HCT116 (cell line): ENCODE data around the gene SUMO1. TPM values are rescaled to one million over a fixed set of nuclear protein-coding genes. Genes with fewer than 3 reads are reported as not detected.

Experiments used
- ATAC-seq: fragments of 200-7000 bp; cut with Tn5 transposase; 2 replicates; pipeline ENCODE4 v1.9.1; 2020; ENCODE audit warnings: mild to moderate bottlenecking, moderate library complexity
- BruUV-seq: library from RNA; stranded (reverse); fragments of 400-500 nt; replicated peaks from 2 replicates; lab custom pipeline; 2021; lab: Mats Ljungman, UMichigan
- CTCF ChIA-PET: fragments of 300-600 bp; sonication (Branson Sonifier 250); formaldehyde crosslinking; loops from one replicate; lab custom pipeline; 2021; ENCODE audit warnings: antibody characterized with exemption; lab: Charles Lee
- POLR2A ChIA-PET: fragments of 300-600, 350-600 bp; sonication (Branson Sonifier 250); formaldehyde crosslinking; loops from one replicate; lab custom pipeline; 2021; ENCODE audit warnings: antibody characterized with exemption; lab: Charles Lee
- RAD21 ChIA-PET, 2 experiments: fragments of 300-600 bp; sonication (Branson Sonifier 250); formaldehyde crosslinking; loops; one replicate each; lab custom pipeline; 2023; ENCODE audit warnings: low total read pairs in 2 of 2; ENCODE audit not compliant: uncharacterized antibody in 2 of 2, unreplicated experiment in 2 of 2, low non-redundant PET in 1 of 2; lab: Charles Lee
- DNase-seq: peaks from one replicate; pipeline ENCODE4 v3.0.0-alpha.2; 2010; ENCODE audit warnings: low read depth, low spot score
- H2AFZ ChIP-seq: fragments of 200-600 bp; shearing (Covaris generic), sonication (generic); 2 replicates; pipeline ENCODE4 v1.6.1; 2017; ENCODE audit warnings: low read depth, mixed run types, mixed read lengths, antibody characterized with exemption, low read length; ENCODE audit not compliant: poor library complexity, severe bottlenecking
- H3K27ac ChIP-seq: 2 replicates; pipeline ENCODE4 v1.5.1; 2012; ENCODE audit warnings: low read depth, low read length
- H3K27me3 ChIP-seq: fragments of 200-600 bp; sonication (generic); 2 replicates; pipeline ENCODE4 v1.6.1; 2016; ENCODE audit warnings: mixed run types, low read length, mixed read lengths; ENCODE audit not compliant: insufficient read depth
- H3K36me3 ChIP-seq, 2 experiments: fragments of 200-500 bp in 1 of 2; fragments of 200-600 bp in 1 of 2; sonication (Bioruptor generic) in 1 of 2; sonication (generic) in 1 of 2; 2 replicates each; pipeline versions ENCODE4 v1.5.1 to v1.6.1; 2014 to 2016; ENCODE audit warnings: low read length in 2 of 2, inconsistent platforms in 1 of 2, mixed read lengths in 1 of 2, mixed run types in 1 of 2; ENCODE audit not compliant: insufficient read depth in 2 of 2, control insufficient read depth in 1 of 2
- H3K4me1 ChIP-seq, 2 experiments: fragments of 200-600 bp in 1 of 2; sonication (generic) in 1 of 2; 2 replicates each; pipeline versions ENCODE4 v1.5.1 to v1.6.1; 2012 to 2017; ENCODE audit warnings: low read length in 2 of 2, inconsistent platforms in 1 of 2, mild to moderate bottlenecking in 1 of 2, mixed read lengths in 1 of 2, mixed run types in 1 of 2, moderate library complexity in 1 of 2; ENCODE audit not compliant: insufficient read depth in 2 of 2, control insufficient read depth in 1 of 2
- H3K4me2 ChIP-seq: fragments of 200-600 bp; sonication (generic); 2 replicates; pipeline ENCODE4 v1.6.1; 2017; ENCODE audit warnings: mixed run types, low read length, mixed read lengths
- H3K4me3 ChIP-seq, 2 experiments: fragments of 200-600 bp in 1 of 2; sonication (generic) in 1 of 2; replicated peaks in 1 of 2; 2 replicates each; pipeline ENCODE4 v1.5.1; 2011 to 2016; ENCODE audit warnings: low read length in 2 of 2, control low read depth in 1 of 2, low read depth in 1 of 2, mild to moderate bottlenecking in 1 of 2, mixed read lengths in 1 of 2, mixed run types in 1 of 2
- H3K79me2 ChIP-seq: fragments of 200-600 bp; sonication (generic); 2 replicates; pipeline ENCODE4 v1.6.1; 2017; ENCODE audit warnings: mild to moderate bottlenecking, mixed run types, low read length, moderate library complexity, mixed read lengths; ENCODE audit not compliant: insufficient read depth
- H3K9ac ChIP-seq: fragments of 200-600 bp; sonication (generic); 2 replicates; pipeline ENCODE4 v1.6.1; 2016; ENCODE audit warnings: low read length, mixed read lengths
- H3K9me2 ChIP-seq: fragments of 200-600 bp; sonication (generic), shearing (Covaris generic); 2 replicates; pipeline ENCODE4 v1.6.1; 2017; ENCODE audit warnings: mixed run types, mild to moderate bottlenecking, moderate library complexity; ENCODE audit not compliant: insufficient read depth
- H3K9me3 ChIP-seq, 2 experiments: fragments of 200-500 bp in 1 of 2; fragments of 200-600 bp in 1 of 2; sonication (Bioruptor generic) in 1 of 2; sonication (generic) in 1 of 2; 2 replicates each; pipeline ENCODE4 v1.6.1; 2014 to 2017; ENCODE audit warnings: low read length in 2 of 2, mixed read lengths in 2 of 2, inconsistent platforms in 1 of 2, low read depth in 1 of 2, mild to moderate bottlenecking in 1 of 2, mixed run types in 1 of 2, moderate library complexity in 1 of 2; ENCODE audit not compliant: control insufficient read depth in 1 of 2, insufficient read depth in 1 of 2
- H4K20me1 ChIP-seq: fragments of 200-600 bp; sonication (generic), shearing (Covaris generic); 2 replicates; pipeline ENCODE4 v1.6.1; 2017; ENCODE audit warnings: mixed run types, mild to moderate bottlenecking, moderate library complexity; ENCODE audit not compliant: insufficient read depth
- CEBPB ChIP-seq: IDR thresholded peaks from 2 replicates; pipeline ENCODE4 v1.6.1; 2012; ENCODE audit warnings: low read depth
- POLR2AphosphoS5 ChIP-seq: IDR thresholded peaks from 2 replicates; pipeline ENCODE4 v1.6.1; 2011; ENCODE audit warnings: mild to moderate bottlenecking, low read depth, low read length, moderate library complexity
- SP1 ChIP-seq: IDR thresholded peaks from 2 replicates; pipeline ENCODE4 v1.6.1; 2012; ENCODE audit warnings: low read depth
- YY1 ChIP-seq: IDR thresholded peaks from 2 replicates; pipeline ENCODE4 v1.6.1; 2011; ENCODE audit warnings: low read length, low read depth, moderate library complexity, mild to moderate bottlenecking; ENCODE audit not compliant: insufficient replicate concordance; ENCODE audit errors: extremely low read depth
- ZFX ChIP-seq: fragments of 450-650 bp; IDR thresholded peaks from 2 replicates; pipeline ENCODE4 v1.6.1; 2017
- intact Hi-C: fragments of 100-400 bp; cut with micrococcal nuclease; formaldehyde crosslinking; loops from 2 replicates; pipeline ENCODE4 v1.10.0; 2022
- total RNA-seq: library from RNA; stranded (reverse); gene quantifications from one replicate; pipeline ENCODE4 v1.2.1, GENCODE V29; 2021; ENCODE audit not compliant: unreplicated experiment
- TF ChIP-seq, protein P1 (sequence below), 3 experiments: fragments of 200-600 bp in 1 of 3; sonication (generic) in 1 of 3; IDR thresholded peaks in 2 of 3; conservative IDR thresholded peaks in 1 of 3; 2 replicates each; pipeline ENCODE4 v1.5.1; 2012 to 2017; ENCODE audit warnings: low read depth in 2 of 3, low read length in 2 of 3, antibody characterized with exemption in 1 of 3, borderline replicate concordance in 1 of 3, control low read depth in 1 of 3, mild to moderate bottlenecking in 1 of 3, mixed read lengths in 1 of 3, mixed run types in 1 of 3, moderate library complexity in 1 of 3; ENCODE audit not compliant: insufficient read depth in 1 of 3
- TF ChIP-seq, protein P2 (sequence below): IDR thresholded peaks from 2 replicates; pipeline ENCODE4 v1.6.1; 2012
- TF ChIP-seq, protein P3 (sequence below): IDR thresholded peaks from 2 replicates; pipeline ENCODE4 v1.6.1; 2011; ENCODE audit warnings: mild to moderate bottlenecking, low read length, moderate library complexity; ENCODE audit not compliant: insufficient replicate concordance; ENCODE audit errors: extremely low read depth
- TF ChIP-seq, protein P4 (sequence below): IDR thresholded peaks from 2 replicates; pipeline ENCODE4 v1.6.1; 2012

SUMO1 gene
- total RNA-seq, 1 experiment from 2014 or later = 130 TPM

DNA sequence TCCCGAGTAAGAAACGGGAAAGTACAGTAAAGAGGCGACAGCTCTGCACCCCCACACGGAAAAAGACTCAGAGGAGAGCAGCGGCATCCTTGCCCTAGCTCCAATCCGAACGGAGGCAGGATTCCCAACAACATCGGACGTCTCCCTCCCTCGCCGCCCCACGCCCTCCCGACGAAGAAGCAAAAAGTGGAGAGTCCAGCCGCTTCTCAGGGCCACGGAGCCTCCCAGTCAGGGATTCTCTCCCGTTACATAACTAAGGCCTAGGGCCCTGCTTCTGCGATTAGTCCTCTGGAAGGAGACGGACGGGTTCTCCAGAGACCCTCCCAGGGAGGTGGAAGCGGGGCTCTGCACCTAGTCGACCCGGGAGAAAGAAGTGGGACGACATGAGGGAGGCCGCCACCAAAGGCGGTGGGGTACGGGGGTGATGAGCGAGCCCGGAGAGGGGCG, 587 bp downstream of the SUMO1 start:
- H4K20me1 ChIP-seq = 0 out of 2 replicates have a peak, but pooled peaks cover 9% of the 10 kb centered on the region
- no peaks in the 10 kb centered on the region for H3K36me3 ChIP-seq
- H3K9ac ChIP-seq = peak overlapping the region; percentile 94
- H3K27ac ChIP-seq = peak overlapping the region; percentile 62
- H2AFZ ChIP-seq = no peak overlapping the region
- intact Hi-C loops = loop anchor here (1.0 kb wide), 1 partner anchor 27 kb away; the partner anchor contains the start of gene NOP58
- ChIA-PET CTCF (no interaction called here), RAD21 (no interaction called here), POLR2A (no interaction called here)
- BruUV-seq = no TSS peak
- peaks cover 55% of the 10 kb centered on the region for H3K79me2 ChIP-seq
- no peak for DNase-seq
- TF ChIP-seq SP1 = no peak
- TF ChIP-seq, protein P1, sequence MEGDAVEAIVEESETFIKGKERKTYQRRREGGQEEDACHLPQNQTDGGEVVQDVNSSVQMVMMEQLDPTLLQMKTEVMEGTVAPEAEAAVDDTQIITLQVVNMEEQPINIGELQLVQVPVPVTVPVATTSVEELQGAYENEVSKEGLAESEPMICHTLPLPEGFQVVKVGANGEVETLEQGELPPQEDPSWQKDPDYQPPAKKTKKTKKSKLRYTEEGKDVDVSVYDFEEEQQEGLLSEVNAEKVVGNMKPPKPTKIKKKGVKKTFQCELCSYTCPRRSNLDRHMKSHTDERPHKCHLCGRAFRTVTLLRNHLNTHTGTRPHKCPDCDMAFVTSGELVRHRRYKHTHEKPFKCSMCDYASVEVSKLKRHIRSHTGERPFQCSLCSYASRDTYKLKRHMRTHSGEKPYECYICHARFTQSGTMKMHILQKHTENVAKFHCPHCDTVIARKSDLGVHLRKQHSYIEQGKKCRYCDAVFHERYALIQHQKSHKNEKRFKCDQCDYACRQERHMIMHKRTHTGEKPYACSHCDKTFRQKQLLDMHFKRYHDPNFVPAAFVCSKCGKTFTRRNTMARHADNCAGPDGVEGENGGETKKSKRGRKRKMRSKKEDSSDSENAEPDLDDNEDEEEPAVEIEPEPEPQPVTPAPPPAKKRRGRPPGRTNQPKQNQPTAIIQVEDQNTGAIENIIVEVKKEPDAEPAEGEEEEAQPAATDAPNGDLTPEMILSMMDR (IDR thresholded peaks at IDR 0.05 in 2 of 3, conservative IDR thresholded peaks at IDR 0.05 in 1 of 3; ENCODE audit: borderline replicate concordance in 1 of 3, insufficient read depth in 1 of 3, low read depth in 2 of 3, low read length in 2 of 3) = no peak
- TF ChIP-seq ZFX = peak; percentile 66
- TF ChIP-seq POLR2AphosphoS5 = 0 out of 2 replicates have a peak, but pooled peaks have one; percentile 19
- H3K4me3 ChIP-seq = peak overlapping the region; percentile 81 to 99
- peaks cover 3 to 17% of the 10 kb centered on the region in 2 experiments; a peak in 3 of 4 replicates for H3K4me1 ChIP-seq
- H3K9me2 ChIP-seq = no peaks in the 10 kb centered on the region
- peak; percentile 68 for ATAC-seq
- H3K9me3 ChIP-seq = no peaks in the 10 kb centered on the region
- H3K27me3 ChIP-seq = no peaks in the 10 kb centered on the region
- peak overlapping the region; percentile 87 for H3K4me2 ChIP-seq

DNA sequence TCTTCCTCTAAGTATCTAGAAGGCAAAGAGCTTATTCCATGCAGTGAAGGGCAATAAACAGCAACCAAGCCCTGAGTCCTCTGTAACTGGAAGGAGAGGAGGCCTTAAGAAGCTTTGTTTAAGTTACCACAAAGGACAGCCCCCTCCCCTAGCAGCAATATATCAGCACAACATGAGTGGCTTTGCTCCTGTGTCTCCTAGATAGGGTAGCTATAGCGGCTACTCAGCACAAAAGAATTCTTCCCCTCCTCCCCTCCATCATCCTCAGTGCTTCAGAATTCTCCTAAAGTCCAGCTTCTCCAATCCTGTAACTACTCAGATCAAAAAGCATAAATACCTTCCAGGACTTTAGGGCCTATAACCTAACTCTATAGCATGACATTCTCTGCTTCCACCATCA, 16.5 kb downstream of the SUMO1 start:
- H3K9ac ChIP-seq = no peak overlapping the region
- peaks cover 92% of the 10 kb centered on the region for H3K79me2 ChIP-seq
- no peak overlapping the region for H3K4me2 ChIP-seq
- DNase-seq (no peak), ATAC-seq (no peak)
- no TSS peak for BruUV-seq
- TF ChIP-seq, protein P2, sequence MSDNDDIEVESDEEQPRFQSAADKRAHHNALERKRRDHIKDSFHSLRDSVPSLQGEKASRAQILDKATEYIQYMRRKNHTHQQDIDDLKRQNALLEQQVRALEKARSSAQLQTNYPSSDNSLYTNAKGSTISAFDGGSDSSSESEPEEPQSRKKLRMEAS = no peak
- TF ChIP-seq, protein P3, sequence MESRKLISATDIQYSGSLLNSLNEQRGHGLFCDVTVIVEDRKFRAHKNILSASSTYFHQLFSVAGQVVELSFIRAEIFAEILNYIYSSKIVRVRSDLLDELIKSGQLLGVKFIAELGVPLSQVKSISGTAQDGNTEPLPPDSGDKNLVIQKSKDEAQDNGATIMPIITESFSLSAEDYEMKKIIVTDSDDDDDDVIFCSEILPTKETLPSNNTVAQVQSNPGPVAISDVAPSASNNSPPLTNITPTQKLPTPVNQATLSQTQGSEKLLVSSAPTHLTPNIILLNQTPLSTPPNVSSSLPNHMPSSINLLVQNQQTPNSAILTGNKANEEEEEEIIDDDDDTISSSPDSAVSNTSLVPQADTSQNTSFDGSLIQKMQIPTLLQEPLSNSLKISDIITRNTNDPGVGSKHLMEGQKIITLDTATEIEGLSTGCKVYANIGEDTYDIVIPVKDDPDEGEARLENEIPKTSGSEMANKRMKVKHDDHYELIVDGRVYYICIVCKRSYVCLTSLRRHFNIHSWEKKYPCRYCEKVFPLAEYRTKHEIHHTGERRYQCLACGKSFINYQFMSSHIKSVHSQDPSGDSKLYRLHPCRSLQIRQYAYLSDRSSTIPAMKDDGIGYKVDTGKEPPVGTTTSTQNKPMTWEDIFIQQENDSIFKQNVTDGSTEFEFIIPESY = no peak
- TF ChIP-seq, protein P4, sequence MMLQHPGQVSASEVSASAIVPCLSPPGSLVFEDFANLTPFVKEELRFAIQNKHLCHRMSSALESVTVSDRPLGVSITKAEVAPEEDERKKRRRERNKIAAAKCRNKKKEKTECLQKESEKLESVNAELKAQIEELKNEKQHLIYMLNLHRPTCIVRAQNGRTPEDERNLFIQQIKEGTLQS = no peak
- TF ChIP-seq YY1 (no peak), CEBPB (no peak)
- H3K4me1 ChIP-seq = 0 out of 4 replicates have a peak, but pooled peaks cover 0 to 2% of the 10 kb centered on the region in 2 experiments
- ChIA-PET POLR2A (no interaction called here), CTCF (no interaction called here), RAD21 (no interaction called here)
- peaks cover 13% of the 10 kb centered on the region; the same call in 1 of the 2 replicates for H4K20me1 ChIP-seq
- intact Hi-C loops = no loop called here
- H2AFZ ChIP-seq = no peak overlapping the region
- no peak overlapping the region for H3K27ac ChIP-seq
- H3K27me3 ChIP-seq = no peaks in the 10 kb centered on the region
- H3K4me3 ChIP-seq = no peak overlapping the region
- no peaks in the 10 kb centered on the region for H3K9me2 ChIP-seq
- no peaks in the 10 kb centered on the region for H3K9me3 ChIP-seq
- H3K36me3 ChIP-seq = peaks cover 7 to 10% of the 10 kb centered on the region in 2 experiments; a peak in 2 of 4 replicates
